ENCODE measurements around the gene CLRN1. TPM values are rescaled to one million over a fixed set of nuclear protein-coding genes. Genes with fewer than 3 reads are reported as not detected.

CLRN1 gene
- total and polyA plus RNA-seq, 9 of the 15 experiments (the other 6 are each of a cell fraction or from before 2014, with no cell fraction given) = not detected

GRCh38 chr3:150945226-150946032 lies 27.1 kb downstream of the CLRN1 start:
- H3K36me3 ChIP-seq (ENCODE audit: control insufficient read depth, insufficient read depth, low read length) = no peaks in the 10 kb centered on the region
- BruUV-seq (replicated peaks) = no TSS peak
- DNase-seq (ENCODE audit: extremely low read depth in 1 of 4, low spot score in 3 of 4) (no peak), FAIRE-seq (no peak), ATAC-seq (no peak)
- intact Hi-C loops (cut with micrococcal nuclease) (no loop called here), in situ Hi-C loops (cut with MboI) (no loop called here)
- no peak for TF ChIP-seq U2AF1 (optimal IDR thresholded peaks at IDR 0.05; ENCODE audit: low read depth, low read length)
- TF ChIP-seq, protein P1, sequence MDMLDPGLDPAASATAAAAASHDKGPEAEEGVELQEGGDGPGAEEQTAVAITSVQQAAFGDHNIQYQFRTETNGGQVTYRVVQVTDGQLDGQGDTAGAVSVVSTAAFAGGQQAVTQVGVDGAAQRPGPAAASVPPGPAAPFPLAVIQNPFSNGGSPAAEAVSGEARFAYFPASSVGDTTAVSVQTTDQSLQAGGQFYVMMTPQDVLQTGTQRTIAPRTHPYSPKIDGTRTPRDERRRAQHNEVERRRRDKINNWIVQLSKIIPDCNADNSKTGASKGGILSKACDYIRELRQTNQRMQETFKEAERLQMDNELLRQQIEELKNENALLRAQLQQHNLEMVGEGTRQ (CRISPR knock-in tag; IDR thresholded peaks at IDR 0.05) = no peak
- CTCF ChIA-PET (ENCODE audit: low intra/inter-chr PET ratio) = no interaction called here
- no peak overlapping the region for H2AFZ ChIP-seq (ENCODE audit: low read depth, low read length)
- POLR2A ChIA-PET = no interaction called here
- H4K20me1 ChIP-seq (replicated peaks; ENCODE audit: control insufficient read depth, insufficient read depth, low read length) = no peaks in the 10 kb centered on the region
- no peak overlapping the region for H3K4me2 ChIP-seq (ENCODE audit: insufficient read depth, low read length)
- H3K9me1 ChIP-seq (ENCODE audit: control insufficient read depth, insufficient read depth, low read length) = no peaks in the 10 kb centered on the region
- no peak overlapping the region for H3K27ac ChIP-seq (ENCODE audit: extremely low read depth, low read depth, low read length)
- H3K9me3 ChIP-seq (replicated peaks; ENCODE audit: control insufficient read depth, insufficient read depth, low read depth, low read length) = no peaks in the 10 kb centered on the region
- no peak overlapping the region for H3K9ac ChIP-seq (ENCODE audit: insufficient read depth in 1 of 2, low read depth in 2 of 2, low read length in 2 of 2)
- no peaks in the 10 kb centered on the region for H3K4me1 ChIP-seq (replicated peaks in 1 of 2; ENCODE audit: control insufficient read depth in 2 of 2, insufficient read depth in 2 of 2, low read length in 2 of 2)
- no peaks in the 10 kb centered on the region for H3K79me2 ChIP-seq (ENCODE audit: control insufficient read depth, insufficient read depth, low read length)
- 0% methylated on average over 3 of the region's 3 CpGs for WGBS (ENCODE audit: insufficient coverage, low coverage, missing lambda C conversion rate)
- H3K4me3 ChIP-seq = no peak overlapping the region
- no peaks in the 10 kb centered on the region for H3K27me3 ChIP-seq (ENCODE audit: control insufficient read depth in 2 of 2, insufficient read depth in 2 of 2, low read length in 2 of 2)

GRCh38 chr3:150942221-150942620 lies 30.3 kb downstream of the CLRN1 start:
- no peak overlapping the region for H2AFZ ChIP-seq (ENCODE audit: low read depth, low read length)
- no peaks in the 10 kb centered on the region for H3K36me3 ChIP-seq (ENCODE audit: control insufficient read depth, insufficient read depth, low read length)
- 0% methylated on average over 3 of the region's 3 CpGs for whole genome bisulfite sequencing (ENCODE audit: insufficient coverage, low coverage, missing lambda C conversion rate)
- H3K9ac ChIP-seq (ENCODE audit: insufficient read depth in 1 of 2, low read depth in 2 of 2, low read length in 2 of 2) = no peak overlapping the region
- no peaks in the 10 kb centered on the region for H3K9me1 ChIP-seq (ENCODE audit: control insufficient read depth, insufficient read depth, low read length)
- CTCF ChIA-PET (ENCODE audit: low intra/inter-chr PET ratio) = no interaction called here
- no peaks in the 10 kb centered on the region for H3K9me3 ChIP-seq (replicated peaks; ENCODE audit: control insufficient read depth, insufficient read depth, low read depth, low read length)
- no peak overlapping the region for H3K4me3 ChIP-seq
- ATAC-seq (no peak), DNase-seq (ENCODE audit: extremely low read depth in 1 of 4, low spot score in 3 of 4) (no peak), FAIRE-seq (no peak)
- intact Hi-C loops (cut with micrococcal nuclease) = no loop called here
- no peaks in the 10 kb centered on the region; a peak in 1 of 5 replicates for H3K27me3 ChIP-seq (ENCODE audit: control insufficient read depth in 2 of 2, insufficient read depth in 2 of 2, low read length in 2 of 2)
- H3K4me2 ChIP-seq (ENCODE audit: insufficient read depth, low read length) = no peak overlapping the region
- TF ChIP-seq RBM15 (IDR thresholded peaks at IDR 0.05; ENCODE audit: insufficient read depth, low read length) (no peak), FOXJ3 (CRISPR knock-in tag; IDR thresholded peaks at IDR 0.05) (no peak), ZC3H8 (IDR thresholded peaks at IDR 0.05) (no peak), HDGF (IDR thresholded peaks at IDR 0.05) (no peak), NRF1 (conservative IDR thresholded peaks at IDR 0.05 in 1 of 2, IDR thresholded peaks at IDR 0.05 in 1 of 2) (no peak), CCAR2 (IDR thresholded peaks at IDR 0.05; ENCODE audit: low read depth, low read length) (no peak), YY1 (IDR thresholded peaks at IDR 0.05; ENCODE audit: borderline replicate concordance in 1 of 3, control insufficient read depth in 1 of 3, extremely low read depth in 1 of 3, insufficient read depth in 3 of 3, insufficient read length in 1 of 3, insufficient replicate concordance in 2 of 3, low read depth in 1 of 3, low read length in 2 of 3) (no peak), HMG20B (CRISPR knock-in tag; IDR thresholded peaks at IDR 0.05) (no peak), NR2C2 (CRISPR knock-in tag; IDR thresholded peaks at IDR 0.05) (no peak), NR2C2 (tag; IDR thresholded peaks at IDR 0.05) (no peak)
- BruUV-seq (replicated peaks) = no TSS peak
- no peak overlapping the region for H3K27ac ChIP-seq (ENCODE audit: extremely low read depth, low read depth, low read length)
- no peaks in the 10 kb centered on the region for H4K20me1 ChIP-seq (replicated peaks; ENCODE audit: control insufficient read depth, insufficient read depth, low read length)
- in situ Hi-C loops (cut with MboI) = no loop called here
- POLR2A ChIA-PET = interaction anchor here (0.7 to 1.1 kb wide), 2 partner anchors 15 to 91 kb away, joined by 3 to 5 read pairs; no protein-coding TSS in a partner anchor
- no peaks in the 10 kb centered on the region for H3K79me2 ChIP-seq (ENCODE audit: control insufficient read depth, insufficient read depth, low read length)
- H3K4me1 ChIP-seq (replicated peaks in 1 of 2; ENCODE audit: control insufficient read depth in 2 of 2, insufficient read depth in 2 of 2, low read length in 2 of 2) = no peaks in the 10 kb centered on the region

All from K562 (cell line).